Activated B cell treated with CpG ODN at 0.5 μM for 24 hours (primary cell): ENCODE data around the gene CLIC5. TPM values are rescaled to one million over a fixed set of nuclear protein-coding genes. Genes with fewer than 3 reads are reported as not detected.

Experiments used
- ATAC-seq: fragments of 200-7000 bp; cut with Tn5 transposase; one replicate; pipeline ENCODE4 v1.10.0; 2021; ENCODE audit warnings: low read depth, mild to moderate bottlenecking, moderate library complexity
- CTCF ChIA-PET: fragments of 350-600 bp; sonication (Branson Sonifier 250); formaldehyde crosslinking; loops from one replicate; lab custom pipeline; 2021; ENCODE audit warnings: antibody characterized with exemption; lab: Charles Lee
- POLR2A ChIA-PET: fragments of 350-600 bp; sonication (Branson Sonifier 250); formaldehyde crosslinking; loops from one replicate; lab custom pipeline; 2021; ENCODE audit warnings: antibody characterized with exemption; lab: Charles Lee
- DNase-seq: peaks from one replicate; pipeline ENCODE4 v3.0.0; 2022
- H3K27ac Mint-ChIP-seq: one replicate; pipeline ENCODE4 v1.8.0; 2020; ENCODE audit warnings: mixed read lengths
- H3K27me3 Mint-ChIP-seq: one replicate; pipeline ENCODE4 v1.8.0; 2021; ENCODE audit warnings: mixed read lengths
- H3K36me3 Mint-ChIP-seq: one replicate; pipeline ENCODE4 v1.8.0; 2021; ENCODE audit warnings: low read depth, mixed read lengths
- H3K4me1 Mint-ChIP-seq: one replicate; pipeline ENCODE4 v1.8.0; 2021; ENCODE audit warnings: mixed read lengths
- H3K4me3 Mint-ChIP-seq: one replicate; pipeline ENCODE4 v1.8.0; 2020; ENCODE audit warnings: mild to moderate bottlenecking, mixed read lengths
- H3K9me3 Mint-ChIP-seq: one replicate; pipeline ENCODE4 v1.8.0; 2020; ENCODE audit warnings: mixed read lengths
- intact Hi-C: fragments of 100-400 bp; cut with micrococcal nuclease; formaldehyde crosslinking; loops from one replicate; pipeline ENCODE4 v1.15.1; 2024
- total RNA-seq: library from RNA; stranded (reverse); gene quantifications from 2 replicates; pipeline ENCODE4 v1.2.3, GENCODE V29; 2022
- TF ChIP-seq, protein P1 (sequence below): fragments of 200-600 bp; IDR thresholded peaks from one replicate; pipeline ENCODE4 v1.8.0; 2022; ENCODE audit warnings: antibody characterized with exemption, mild to moderate bottlenecking

CLIC5 gene
- total RNA-seq, 1 donor from 2014 or later = 2.5 TPM

DNA sequence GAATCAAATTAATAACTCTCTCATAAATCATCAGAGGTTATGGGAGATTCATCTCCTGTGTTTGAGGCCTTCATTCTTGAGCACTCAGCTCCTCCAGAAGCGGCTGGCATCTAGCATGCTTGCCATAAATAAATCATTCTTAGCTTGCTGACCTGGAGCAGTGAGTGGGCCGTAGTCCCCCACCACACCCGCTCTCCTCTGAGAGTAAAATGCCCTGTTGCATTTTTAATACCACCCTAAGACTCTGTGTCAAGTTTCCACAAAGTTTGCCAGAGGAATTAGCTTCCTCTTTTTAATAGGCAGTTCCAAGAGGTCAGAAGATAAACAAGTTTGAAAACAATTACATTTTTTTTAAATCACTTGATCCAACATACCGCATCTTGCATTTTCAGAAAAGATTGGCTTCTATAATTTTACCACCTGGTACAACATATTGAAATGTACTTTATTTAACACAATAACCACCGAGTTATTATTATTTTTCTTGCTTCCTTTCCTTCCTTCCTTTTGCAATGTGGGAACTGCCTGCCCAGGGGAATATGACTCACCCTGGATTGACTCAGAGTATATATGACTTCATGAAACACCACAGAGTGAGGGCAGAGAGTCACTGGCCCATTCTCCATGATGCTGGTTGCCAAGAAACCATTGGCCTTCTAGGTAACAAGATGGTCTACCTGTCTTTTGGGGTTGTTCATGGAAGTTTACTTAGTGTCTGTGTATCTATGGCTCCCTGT lies 29.4 kb upstream of the CLIC5 start:
- no peak for DNase-seq
- H3K9me3 Mint-ChIP-seq = no peaks in the 10 kb centered on the region
- no peaks in the 10 kb centered on the region for H3K4me1 Mint-ChIP-seq
- no peak for ATAC-seq
- H3K4me3 Mint-ChIP-seq = no peak overlapping the region
- H3K27me3 Mint-ChIP-seq = peaks cover 6% of the 10 kb centered on the region
- TF ChIP-seq, protein P1, sequence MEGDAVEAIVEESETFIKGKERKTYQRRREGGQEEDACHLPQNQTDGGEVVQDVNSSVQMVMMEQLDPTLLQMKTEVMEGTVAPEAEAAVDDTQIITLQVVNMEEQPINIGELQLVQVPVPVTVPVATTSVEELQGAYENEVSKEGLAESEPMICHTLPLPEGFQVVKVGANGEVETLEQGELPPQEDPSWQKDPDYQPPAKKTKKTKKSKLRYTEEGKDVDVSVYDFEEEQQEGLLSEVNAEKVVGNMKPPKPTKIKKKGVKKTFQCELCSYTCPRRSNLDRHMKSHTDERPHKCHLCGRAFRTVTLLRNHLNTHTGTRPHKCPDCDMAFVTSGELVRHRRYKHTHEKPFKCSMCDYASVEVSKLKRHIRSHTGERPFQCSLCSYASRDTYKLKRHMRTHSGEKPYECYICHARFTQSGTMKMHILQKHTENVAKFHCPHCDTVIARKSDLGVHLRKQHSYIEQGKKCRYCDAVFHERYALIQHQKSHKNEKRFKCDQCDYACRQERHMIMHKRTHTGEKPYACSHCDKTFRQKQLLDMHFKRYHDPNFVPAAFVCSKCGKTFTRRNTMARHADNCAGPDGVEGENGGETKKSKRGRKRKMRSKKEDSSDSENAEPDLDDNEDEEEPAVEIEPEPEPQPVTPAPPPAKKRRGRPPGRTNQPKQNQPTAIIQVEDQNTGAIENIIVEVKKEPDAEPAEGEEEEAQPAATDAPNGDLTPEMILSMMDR = no peak
- H3K36me3 Mint-ChIP-seq = no peaks in the 10 kb centered on the region
- intact Hi-C loops = no loop called here
- CTCF ChIA-PET = no interaction called here
- H3K27ac Mint-ChIP-seq = no peak overlapping the region
- POLR2A ChIA-PET = no interaction called here

DNA sequence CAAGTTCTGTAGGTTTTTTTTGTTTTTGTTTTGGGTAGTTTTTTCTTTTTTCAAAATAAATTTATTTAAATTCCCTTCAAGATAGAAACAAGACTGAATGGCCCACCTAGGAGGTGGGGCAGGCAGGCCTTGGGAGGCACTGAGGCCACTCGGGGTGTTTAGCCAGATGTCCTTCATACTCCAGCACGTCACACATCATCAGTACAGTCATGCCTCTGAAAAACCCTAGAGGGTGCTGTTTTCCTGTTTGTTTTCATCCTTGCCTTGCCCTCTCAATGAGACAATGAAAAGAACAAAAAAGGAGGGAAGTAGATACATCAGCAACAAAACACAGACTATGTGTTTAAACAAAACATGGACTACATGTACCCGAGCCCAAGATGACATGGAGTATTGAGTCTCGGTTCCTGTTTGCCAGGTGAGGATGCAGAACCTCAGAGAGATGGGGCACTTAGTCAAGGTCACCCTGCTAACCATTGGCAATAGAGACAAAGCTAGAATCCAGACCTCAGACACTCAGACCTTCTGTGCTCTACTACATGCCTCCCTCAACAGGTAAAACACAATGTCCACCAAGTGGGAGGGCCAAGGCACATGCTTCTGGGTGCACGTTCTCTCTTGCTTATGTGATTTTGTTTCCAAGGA lies 26.8 kb upstream of the CLIC5 start:
- Mint-ChIP-seq H3K36me3 (no peaks in the 10 kb centered on the region), H3K27ac (no peak overlapping the region), H3K4me3 (no peak overlapping the region), H3K27me3 (no peaks in the 10 kb centered on the region), H3K9me3 (no peaks in the 10 kb centered on the region), H3K4me1 (no peaks in the 10 kb centered on the region)
- DNase-seq (no peak), ATAC-seq (peak; percentile 40)
- intact Hi-C loops = loop anchor here (1.0 kb wide), 1 partner anchor 368 kb away; no protein-coding TSS in a partner anchor
- TF ChIP-seq, protein P1 = no peak
- ChIA-PET POLR2A (no interaction called here), CTCF (no interaction called here)

DNA sequence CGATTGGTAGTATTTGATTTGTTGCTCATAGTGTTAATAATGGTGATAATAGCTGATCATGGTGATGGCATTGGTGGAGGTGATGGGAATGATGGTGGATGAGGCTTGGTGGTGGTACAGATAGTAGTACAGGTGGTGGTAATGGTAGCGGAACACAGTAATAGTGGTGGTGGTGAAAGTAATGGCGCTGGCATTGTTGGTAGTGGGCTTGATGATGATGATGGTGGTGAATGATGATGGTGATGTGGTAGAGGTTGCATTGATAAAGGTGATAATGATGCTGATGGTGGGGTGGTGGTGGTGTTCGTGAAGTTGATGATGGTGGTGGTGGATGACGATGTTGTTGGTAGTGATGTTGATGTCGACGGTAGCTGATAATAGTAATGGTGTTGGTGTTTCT lies 24.6 kb upstream of the CLIC5 start:
- TF ChIP-seq, protein P1 = no peak
- POLR2A ChIA-PET = no interaction called here
- Mint-ChIP-seq H3K36me3 (no peaks in the 10 kb centered on the region), H3K27me3 (no peaks in the 10 kb centered on the region), H3K27ac (no peak overlapping the region), H3K9me3 (no peaks in the 10 kb centered on the region), H3K4me3 (no peak overlapping the region), H3K4me1 (no peaks in the 10 kb centered on the region)
- DNase-seq = no peak
- CTCF ChIA-PET = no interaction called here
- intact Hi-C loops = no loop called here
- ATAC-seq = no peak

DNA sequence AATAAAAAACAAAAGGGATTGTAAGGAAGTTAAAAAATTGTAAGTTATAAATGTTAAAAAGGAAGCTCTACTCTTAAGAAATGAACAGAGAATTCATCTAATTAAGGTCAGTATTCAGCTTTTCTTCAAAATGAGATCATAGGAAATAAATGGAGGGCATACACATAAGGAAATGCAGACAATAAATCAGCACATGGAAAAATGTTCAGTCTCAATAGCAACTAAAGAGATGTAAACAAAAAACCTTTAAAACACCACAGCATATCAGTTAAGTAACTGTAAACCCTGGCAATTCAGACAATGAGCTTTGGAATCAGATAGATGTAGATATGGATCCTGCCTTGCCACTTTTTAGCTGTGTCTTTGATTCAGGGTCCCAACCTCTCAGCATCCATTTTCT lies 24.0 kb upstream of the CLIC5 start:
- CTCF ChIA-PET = no interaction called here
- H3K4me1 Mint-ChIP-seq = no peaks in the 10 kb centered on the region
- no peaks in the 10 kb centered on the region for H3K9me3 Mint-ChIP-seq
- DNase-seq (no peak), ATAC-seq (no peak)
- intact Hi-C loops = no loop called here
- POLR2A ChIA-PET = no interaction called here
- H3K4me3 Mint-ChIP-seq = no peak overlapping the region
- TF ChIP-seq, protein P1 = no peak
- no peaks in the 10 kb centered on the region for H3K36me3 Mint-ChIP-seq
- no peak overlapping the region for H3K27ac Mint-ChIP-seq
- no peaks in the 10 kb centered on the region for H3K27me3 Mint-ChIP-seq

DNA sequence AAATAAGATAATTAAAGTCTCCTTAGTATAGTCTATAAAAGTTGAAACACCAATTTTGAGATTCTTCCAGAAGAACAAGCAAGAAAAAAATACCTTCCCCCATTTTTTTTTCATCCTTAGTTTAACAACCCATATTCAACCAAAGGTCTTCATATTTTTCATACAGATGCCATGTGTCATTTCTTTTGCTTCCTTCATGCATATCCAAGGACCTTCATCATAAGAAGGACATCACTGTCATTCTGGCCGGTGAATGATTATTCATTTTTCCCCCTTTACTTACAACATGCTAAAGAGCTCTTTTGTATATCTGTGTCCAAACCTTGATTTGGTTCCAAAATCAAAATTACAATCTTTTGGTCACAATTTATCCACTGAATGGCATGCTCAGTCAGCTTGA lies 21.3 kb upstream of the CLIC5 start:
- DNase-seq = no peak
- intact Hi-C loops = no loop called here
- Mint-ChIP-seq H3K4me1 (no peaks in the 10 kb centered on the region), H3K9me3 (no peaks in the 10 kb centered on the region), H3K36me3 (no peaks in the 10 kb centered on the region), H3K27ac (no peak overlapping the region), H3K4me3 (no peak overlapping the region), H3K27me3 (no peaks in the 10 kb centered on the region)
- ChIA-PET CTCF (no interaction called here), POLR2A (no interaction called here)
- no peak for ATAC-seq
- TF ChIP-seq, protein P1 = no peak
